GM18858 (cell line): ENCODE data around the gene PKHD1.

Experiments used
- ATAC-seq: cut with Tn5 transposase; IDR thresholded peaks from one replicate; pipeline ENCODE4 v1.9.1; 2021; ENCODE audit not compliant: unreplicated experiment

Gene PKHD1

GRCh38 chr6:51574040-51574439, 513.4 kb downstream of the PKHD1 start:
- no peak for ATAC-seq

- ATAC-seq: no peak
Measured at GRCh38 chr6:51571168-51571567, 516.2 kb downstream of the PKHD1 start.

- no peak for ATAC-seq
Measured at GRCh38 chr6:51570168-51570921, 517.1 kb downstream of the PKHD1 start.

- no peak for ATAC-seq
Measured at GRCh38 chr6:51569594-51569993, 517.8 kb downstream of the PKHD1 start.

- no peak for ATAC-seq
Measured at GRCh38 chr6:51568771-51569170, 518.6 kb downstream of the PKHD1 start.

GRCh38 chr6:51565472-51565871, 521.9 kb downstream of the PKHD1 start:
- no peak for ATAC-seq
